ENCODE results near the gene ABLIM1.

The ABLIM1 gene

GRCh38 chr10:114645706-114646105, 12.4 kb downstream of the ABLIM1 start:
- DNase-seq, result no peak

- DNase-seq, result no peak
These were observed 14.9 kb downstream of the ABLIM1 start for GRCh38 chr10:114643158-114643557.

- DNase-seq, result no peak
These were observed 15.3 kb downstream of the ABLIM1 start for GRCh38 chr10:114642729-114643128.

- no peak for DNase-seq
These were observed 19.1 kb downstream of the ABLIM1 start for GRCh38 chr10:114638821-114639625.

- DNase-seq, result no peak
These were observed 22.1 kb downstream of the ABLIM1 start for GRCh38 chr10:114635797-114636550.

- no peak for DNase-seq
These were observed 23.0 kb downstream of the ABLIM1 start for GRCh38 chr10:114635101-114635500.

GRCh38 chr10:114634609-114634979, 23.5 kb downstream of the ABLIM1 start:
- DNase-seq, result no peak

GRCh38 chr10:114632869-114633715, 25.0 kb downstream of the ABLIM1 start:
- DNase-seq, result no peak

GRCh38 chr10:114631666-114632417, 26.2 kb downstream of the ABLIM1 start:
- peak; percentile 6 for DNase-seq

GRCh38 chr10:114631090-114631665, 26.9 kb downstream of the ABLIM1 start:
- no peak for DNase-seq

- no peak for DNase-seq
These were observed 28.0 kb downstream of the ABLIM1 start for GRCh38 chr10:114629824-114630730.

- no peak for DNase-seq
These were observed 28.8 kb downstream of the ABLIM1 start for GRCh38 chr10:114629083-114629823.

GRCh38 chr10:114628106-114628505, 30.0 kb downstream of the ABLIM1 start:
- DNase-seq, result no peak

- no peak for DNase-seq
These were observed 31.2 kb downstream of the ABLIM1 start for GRCh38 chr10:114626841-114627240.

- DNase-seq, result no peak
These were observed 32.9 kb downstream of the ABLIM1 start for GRCh38 chr10:114624951-114625780.

GRCh38 chr10:114624422-114624821, 33.7 kb downstream of the ABLIM1 start:
- DNase-seq, result no peak

- DNase-seq, result no peak
These were observed 34.3 kb downstream of the ABLIM1 start for GRCh38 chr10:114623661-114624294.

GRCh38 chr10:114623155-114623554, 34.9 kb downstream of the ABLIM1 start:
- DNase-seq, result no peak

- DNase-seq, result no peak
These were observed 39.4 kb downstream of the ABLIM1 start for GRCh38 chr10:114618722-114619121.

Data from CD4-positive, alpha-beta T cell treated with Interleukin-17A for 1 hour (primary cell).